Measurements from ENCODE around the gene OR10C1.

GRCh38 chr6:29439006-29439405 lies at the start of gene OR10C1:
- TF ChIP-seq REST (IDR thresholded peaks at IDR 0.05; ENCODE audit: low read depth) (no peak), EP300 (IDR thresholded peaks at IDR 0.05; ENCODE audit: borderline replicate concordance) (no peak), RAD21 (IDR thresholded peaks at IDR 0.05; ENCODE audit: low read depth) (no peak), TCF12 (IDR thresholded peaks at IDR 0.05; ENCODE audit: low read depth) (no peak), YY1 (IDR thresholded peaks at IDR 0.05; ENCODE audit: low read depth) (no peak), TAF1 (IDR thresholded peaks at IDR 0.05; ENCODE audit: low read depth) (no peak), MAX (IDR thresholded peaks at IDR 0.05) (no peak), NFIC (IDR thresholded peaks at IDR 0.05) (no peak), FOXM1 (IDR thresholded peaks at IDR 0.05; ENCODE audit: borderline replicate concordance, low read depth) (no peak), CEBPB (IDR thresholded peaks at IDR 0.05) (no peak)
